ENCODE measurements around the gene RPS6KA6.
"Not testable (repeated sequence)": the region's sequence is repeated elsewhere in the genome, so short reads cannot be mapped to it uniquely, and the experiment has no call there.

The RPS6KA6 gene

GRCh38 chrX:84162401-84162800 is 25.6 kb downstream of the RPS6KA6 start:
- DNase-seq (ENCODE audit: low spot score) = no peak

GRCh38 chrX:84161641-84162040 is 26.4 kb downstream of the RPS6KA6 start:
- DNase-seq (ENCODE audit: low spot score) = no peak

GRCh38 chrX:84160736-84161135 is 27.3 kb downstream of the RPS6KA6 start:
- no peak for DNase-seq (ENCODE audit: low spot score)

- DNase-seq (ENCODE audit: low spot score) = no peak
Observed at GRCh38 chrX:84156821-84157220, 31.2 kb downstream of the RPS6KA6 start.

DNA sequence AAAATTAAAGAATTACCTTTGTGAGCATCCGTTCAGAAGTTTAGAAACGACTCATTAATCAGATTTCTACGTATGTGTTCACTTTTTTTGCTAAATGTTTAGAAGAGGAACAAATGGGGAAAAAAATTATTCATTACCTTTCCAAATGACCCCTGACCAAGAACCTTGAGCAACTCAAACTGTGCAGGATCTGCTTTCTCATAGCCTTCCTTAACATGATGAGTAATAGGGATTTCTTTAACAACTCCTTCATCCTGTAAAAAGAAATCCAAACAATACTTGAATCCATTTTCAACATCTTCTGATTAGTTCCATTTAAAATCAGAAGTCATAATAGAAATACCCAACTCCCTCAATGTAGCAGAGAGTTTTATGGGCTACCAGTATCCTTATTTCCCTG is 32.1 kb downstream of the RPS6KA6 start:
- no peak for DNase-seq (ENCODE audit: low spot score)

DNA sequence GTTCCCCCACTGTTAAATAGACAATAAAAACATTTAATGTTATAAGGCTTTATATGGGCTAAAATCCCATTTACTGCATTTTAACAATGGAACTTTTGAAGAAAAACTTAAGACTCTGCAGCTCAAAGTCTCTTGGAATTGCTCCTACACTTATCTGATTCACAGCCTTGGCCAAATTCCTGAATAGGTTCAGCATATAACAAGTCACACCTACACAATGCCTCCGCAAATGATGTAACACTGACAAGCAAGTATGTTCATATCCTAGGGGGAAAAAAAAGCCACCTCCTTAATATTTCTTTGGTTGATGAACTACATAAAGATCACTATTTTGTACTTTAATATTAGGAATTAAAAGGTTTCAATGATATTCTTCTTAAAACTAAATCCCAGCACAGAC is 34.5 kb downstream of the RPS6KA6 start:
- no peak for DNase-seq (ENCODE audit: low spot score)

DNA sequence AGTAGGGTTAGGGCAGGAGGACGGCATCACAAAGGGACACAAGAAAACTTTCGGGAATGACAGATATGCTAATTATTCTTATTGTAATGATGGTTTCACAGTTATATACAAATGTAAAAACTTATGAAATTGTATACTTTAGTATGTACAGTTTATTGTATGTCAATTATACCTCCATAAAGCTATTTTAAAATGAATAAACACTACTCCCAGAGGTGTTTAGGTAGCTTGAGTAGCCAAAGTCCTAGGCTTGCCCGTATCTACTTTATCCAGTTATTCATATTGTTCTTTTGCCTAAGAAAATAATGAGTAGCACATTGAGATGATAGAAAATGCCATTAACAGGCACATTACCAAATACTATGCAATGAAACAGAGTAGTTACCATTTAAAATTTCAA is 43.0 kb downstream of the RPS6KA6 start:
- no peak for DNase-seq (ENCODE audit: low spot score)

DNA sequence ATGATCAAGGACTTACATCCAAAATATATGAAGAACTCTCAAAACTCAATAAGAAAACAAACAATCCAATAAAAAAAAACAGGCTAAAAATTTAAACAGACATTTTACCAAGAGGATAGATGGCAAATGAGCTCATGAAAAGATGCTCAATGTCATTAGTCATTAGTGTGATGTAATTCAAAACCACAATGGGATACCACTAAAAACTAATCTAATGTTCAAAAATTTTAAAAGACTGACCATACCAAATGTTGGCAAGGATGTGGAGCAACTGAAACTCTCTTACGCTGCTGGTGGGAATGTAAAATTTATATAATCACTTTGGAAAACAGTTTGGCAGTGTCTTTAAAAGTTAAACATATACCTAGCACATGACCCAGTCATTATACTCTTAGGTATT is 43.7 kb downstream of the RPS6KA6 start:
- no peak for DNase-seq (ENCODE audit: low spot score)

- no peak for DNase-seq (ENCODE audit: low spot score)
Observed at GRCh38 chrX:84133023-84133422, 55.0 kb downstream of the RPS6KA6 start.

GRCh38 chrX:84123585-84123984 is 64.4 kb downstream of the RPS6KA6 start:
- DNase-seq (ENCODE audit: low spot score) = no peak

GRCh38 chrX:84118769-84119168 is 69.2 kb downstream of the RPS6KA6 start:
- no peak for DNase-seq (ENCODE audit: low spot score)

DNA sequence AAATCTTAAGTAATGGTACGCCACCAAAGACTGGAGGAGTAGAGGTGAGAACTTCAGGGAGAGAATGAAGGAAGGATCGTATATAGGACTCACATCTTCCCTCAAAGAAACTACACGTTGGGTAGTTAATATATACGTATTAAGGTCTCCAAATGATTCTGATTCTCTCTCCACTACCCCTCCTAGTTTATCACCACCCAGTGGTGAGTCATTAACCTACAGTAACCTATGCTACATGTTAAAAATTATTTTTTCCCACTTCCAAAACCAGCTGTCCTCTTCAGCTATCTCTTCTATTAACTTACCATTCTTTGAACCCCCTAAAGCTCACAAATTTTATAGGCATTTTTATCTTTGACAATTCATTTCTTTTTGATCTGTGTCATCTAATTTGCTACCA is 69.7 kb downstream of the RPS6KA6 start:
- no peak for DNase-seq (ENCODE audit: low spot score)

GRCh38 chrX:84108584-84108983 is 79.4 kb downstream of the RPS6KA6 start:
- DNase-seq (ENCODE audit: low spot score) = no peak

DNA sequence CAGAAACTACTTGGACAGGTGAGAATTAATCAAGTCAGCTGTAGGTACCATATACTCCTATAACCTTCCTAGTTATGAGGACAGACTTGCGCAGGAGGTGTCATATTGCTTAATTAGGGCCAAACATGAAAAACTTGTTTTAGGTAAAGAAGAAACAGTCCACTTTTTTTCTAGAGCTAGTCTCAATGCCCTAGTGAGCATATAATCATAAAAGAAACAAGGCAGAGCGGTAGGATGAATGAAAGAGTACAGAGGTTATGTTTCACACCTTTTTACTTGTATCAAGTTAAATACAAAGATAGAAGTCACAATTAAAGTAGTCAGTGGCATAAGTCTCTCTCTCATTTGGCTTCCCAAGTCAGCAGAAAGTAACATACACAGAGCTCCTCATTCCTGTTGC is 88.9 kb downstream of the RPS6KA6 start:
- DNase-seq (ENCODE audit: low spot score) = no peak

DNA sequence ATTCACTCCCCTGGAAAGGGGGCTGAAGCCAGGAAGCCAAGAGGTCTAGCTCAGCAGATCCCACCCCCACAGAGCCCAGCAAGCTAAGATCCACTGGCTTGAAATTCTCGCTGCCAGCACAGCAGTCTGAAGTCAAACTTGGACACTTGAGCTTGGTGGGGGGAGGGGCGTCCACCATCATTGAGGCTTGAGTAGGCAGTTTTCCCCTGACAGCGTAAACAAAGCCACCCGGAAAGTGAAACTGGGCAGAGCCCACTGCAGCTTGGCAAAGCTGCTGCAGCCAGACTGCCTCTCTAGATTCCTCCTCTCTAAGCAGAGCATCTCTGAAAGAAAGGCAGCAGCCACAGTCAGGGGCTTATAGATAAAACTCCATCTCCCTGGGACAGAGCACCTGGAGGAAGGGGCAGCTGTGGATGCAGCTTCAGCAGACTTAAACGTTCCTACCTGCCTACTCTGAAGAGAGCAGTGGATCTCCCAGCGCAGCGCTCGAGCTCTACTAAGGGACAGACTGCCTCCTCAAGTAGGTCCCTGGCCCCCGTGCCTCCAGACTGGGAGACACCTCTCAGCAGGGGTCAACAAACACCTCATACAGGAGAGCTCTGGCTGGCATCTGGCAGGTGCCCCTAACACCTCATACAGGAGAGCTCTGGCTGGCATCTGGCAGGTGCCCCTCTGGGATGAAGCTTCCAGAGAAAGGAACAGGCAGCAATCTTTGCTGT is 108.4 kb downstream of the RPS6KA6 start:
- DNase-seq (ENCODE audit: low spot score) = not testable (repeated sequence)

- DNase-seq (ENCODE audit: low spot score) = no peak
Observed at GRCh38 chrX:84078991-84079390, 109.0 kb downstream of the RPS6KA6 start.

GRCh38 chrX:84064814-84065213 is 123.2 kb downstream of the RPS6KA6 start:
- no peak for DNase-seq (ENCODE audit: low spot score)

GRCh38 chrX:84064164-84064563 is 123.8 kb downstream of the RPS6KA6 start:
- DNase-seq (ENCODE audit: low spot score) = no peak

- DNase-seq (ENCODE audit: low spot score) = no peak
Observed at GRCh38 chrX:84047339-84047738, 140.7 kb downstream of the RPS6KA6 start.

DNA sequence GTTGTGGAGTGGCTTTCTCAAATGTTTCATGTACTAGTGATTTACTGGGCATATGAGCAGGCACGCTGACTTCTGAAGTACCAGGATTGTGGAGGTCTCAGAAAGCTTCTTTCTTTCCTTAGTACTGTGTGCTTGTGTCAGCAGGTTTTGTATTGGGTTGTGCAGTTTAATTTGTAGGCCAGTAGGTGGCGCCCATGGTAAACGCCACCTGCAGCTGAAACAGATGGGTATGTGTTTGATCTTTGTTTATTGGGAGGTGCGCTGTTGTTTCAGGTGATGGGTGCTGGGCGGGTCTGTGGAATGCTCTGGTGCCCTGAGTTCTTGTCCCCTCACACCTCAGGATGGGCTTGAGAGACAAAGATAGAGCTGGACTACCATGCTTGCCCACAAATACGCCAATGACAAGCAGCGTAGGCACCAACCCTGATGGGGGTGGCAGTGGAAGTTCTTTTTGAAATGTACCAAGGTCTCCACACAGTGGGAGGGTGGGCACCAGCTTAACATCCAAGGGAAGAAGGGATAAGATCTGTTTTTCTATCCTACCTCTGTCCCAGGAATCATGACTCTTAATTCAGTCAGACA is 141.5 kb downstream of the RPS6KA6 start:
- DNase-seq (ENCODE audit: low spot score) = no peak

- DNase-seq (ENCODE audit: low spot score) = no peak
Observed at GRCh38 chrX:84044051-84044450, 143.9 kb downstream of the RPS6KA6 start.
